Activated CD8-positive, alpha-beta memory T cell treated with anti-CD3 and anti-CD28 coated beads for 24 hours (primary cell): ENCODE results near the gene OR6B2.
A peak's percentile ranks its signal among the peaks of the same experiment; 100 is the strongest.

Source experiments
- DNase-seq: peaks from one replicate; pipeline ENCODE4 v3.0.0-alpha.2; 2020

Gene OR6B2

GRCh38 chr2:240037358-240037757, 7.1 kb upstream of the OR6B2 start:
- DNase-seq, result no peak

- no peak for DNase-seq
Observed at GRCh38 chr2:240033330-240033678, 3.1 kb upstream of the OR6B2 start.

GRCh38 chr2:240032406-240033329, 2.4 kb upstream of the OR6B2 start:
- DNase-seq, result no peak

- DNase-seq, result no peak
Observed at GRCh38 chr2:240024766-240025165, 5.5 kb downstream of the OR6B2 start.

- no peak for DNase-seq
Observed at GRCh38 chr2:240023792-240024191, 6.4 kb downstream of the OR6B2 start.

- peak; percentile 82 for DNase-seq
Observed at GRCh38 chr2:240021488-240022104, 8.6 kb downstream of the OR6B2 start.

GRCh38 chr2:240018071-240018750, 12.0 kb downstream of the OR6B2 start:
- no peak for DNase-seq

GRCh38 chr2:240014327-240014726, 15.9 kb downstream of the OR6B2 start:
- no peak for DNase-seq

GRCh38 chr2:240013343-240013742, 16.9 kb downstream of the OR6B2 start:
- DNase-seq, result no peak

- no peak for DNase-seq
Observed at GRCh38 chr2:240002983-240003382, 27.2 kb downstream of the OR6B2 start.

GRCh38 chr2:240000671-240001070, 29.6 kb downstream of the OR6B2 start:
- DNase-seq, result no peak

- no peak for DNase-seq
Observed at GRCh38 chr2:239997686-239998409, 32.4 kb downstream of the OR6B2 start.

GRCh38 chr2:239994086-239994485, 36.1 kb downstream of the OR6B2 start:
- no peak for DNase-seq

GRCh38 chr2:239993291-239993690, 36.9 kb downstream of the OR6B2 start:
- no peak for DNase-seq

- no peak for DNase-seq
Observed at GRCh38 chr2:239991689-239992314, 38.4 kb downstream of the OR6B2 start.

GRCh38 chr2:239990966-239991365, 39.3 kb downstream of the OR6B2 start:
- DNase-seq, result no peak

GRCh38 chr2:239985356-239985755, 44.9 kb downstream of the OR6B2 start:
- DNase-seq, result no peak

- DNase-seq, result no peak
Observed at GRCh38 chr2:239984421-239985194, 45.6 kb downstream of the OR6B2 start.

GRCh38 chr2:239983004-239983778, 47.0 kb downstream of the OR6B2 start:
- peak; percentile 41 for DNase-seq
